Ectodermal cell (in vitro differentiated cells): Measurements from ENCODE around the gene RSRP1.

Source experiments
- H3K27ac ChIP-seq: 2 replicates; pipeline ENCODE4 v1.7.0; 2013; ENCODE audit warnings: mild to moderate bottlenecking, low read depth, low read length; ENCODE audit not compliant: insufficient read depth, poor library complexity, severe bottlenecking
- H3K27me3 ChIP-seq: 2 replicates; pipeline ENCODE4 v1.7.0; 2013; ENCODE audit warnings: mild to moderate bottlenecking, low read length; ENCODE audit not compliant: insufficient read depth, control insufficient read depth, poor library complexity, severe bottlenecking
- H3K36me3 ChIP-seq: one replicate; pipeline ENCODE4 v1.7.0; 2013; ENCODE audit warnings: low read length; ENCODE audit not compliant: control insufficient read depth, insufficient read depth
- H3K4me1 ChIP-seq: one replicate; pipeline ENCODE4 v1.7.0; 2013; ENCODE audit warnings: low read length; ENCODE audit not compliant: control insufficient read depth, insufficient read depth
- H3K4me3 ChIP-seq: 2 replicates; pipeline ENCODE4 v1.7.0; 2013; ENCODE audit warnings: low read depth, low read length, control low read depth; ENCODE audit not compliant: insufficient read depth
- H3K9me3 ChIP-seq: 2 replicates; pipeline ENCODE4 v1.7.0; 2013; ENCODE audit warnings: mild to moderate bottlenecking, low read length, moderate library complexity; ENCODE audit not compliant: control insufficient read depth
- WGBS, 2 experiments: methylation state at CpG; one replicate each; pipeline ENCODE4 v1.1.7; 2013; ENCODE audit warnings: missing lambda C conversion rate in 2 of 2; 5-methylcytosine and 5-hydroxymethylcytosine counted together

The RSRP1 gene

DNA sequence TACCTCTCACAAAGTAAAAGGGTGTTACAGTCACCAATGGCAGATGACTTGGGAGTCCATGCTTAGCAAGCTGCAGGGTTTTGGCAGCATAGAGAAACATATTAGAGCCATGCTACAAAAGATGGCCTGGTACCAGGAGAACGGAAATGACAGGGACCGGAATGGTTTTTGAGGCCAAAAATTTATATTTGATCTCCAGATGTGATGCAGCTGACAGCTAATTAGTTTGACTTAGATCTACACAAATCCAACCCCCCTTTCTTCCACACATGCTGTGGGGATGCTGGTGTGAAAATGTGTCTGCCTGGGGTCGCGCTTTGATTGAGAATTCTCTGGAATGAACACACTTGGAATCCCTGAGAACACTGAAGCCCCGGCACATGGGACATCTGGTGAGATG, 41.5 kb downstream of the RSRP1 start:
- no peak overlapping the region for H3K27ac ChIP-seq
- no peaks in the 10 kb centered on the region for H3K9me3 ChIP-seq
- no peak overlapping the region for H3K4me3 ChIP-seq
- H3K36me3 ChIP-seq: no peaks in the 10 kb centered on the region
- no peaks in the 10 kb centered on the region for H3K27me3 ChIP-seq
- WGBS, 2 experiments: 94 to 98% methylated on average over 5 of the region's 5 CpGs
- no peaks in the 10 kb centered on the region for H3K4me1 ChIP-seq

DNA sequence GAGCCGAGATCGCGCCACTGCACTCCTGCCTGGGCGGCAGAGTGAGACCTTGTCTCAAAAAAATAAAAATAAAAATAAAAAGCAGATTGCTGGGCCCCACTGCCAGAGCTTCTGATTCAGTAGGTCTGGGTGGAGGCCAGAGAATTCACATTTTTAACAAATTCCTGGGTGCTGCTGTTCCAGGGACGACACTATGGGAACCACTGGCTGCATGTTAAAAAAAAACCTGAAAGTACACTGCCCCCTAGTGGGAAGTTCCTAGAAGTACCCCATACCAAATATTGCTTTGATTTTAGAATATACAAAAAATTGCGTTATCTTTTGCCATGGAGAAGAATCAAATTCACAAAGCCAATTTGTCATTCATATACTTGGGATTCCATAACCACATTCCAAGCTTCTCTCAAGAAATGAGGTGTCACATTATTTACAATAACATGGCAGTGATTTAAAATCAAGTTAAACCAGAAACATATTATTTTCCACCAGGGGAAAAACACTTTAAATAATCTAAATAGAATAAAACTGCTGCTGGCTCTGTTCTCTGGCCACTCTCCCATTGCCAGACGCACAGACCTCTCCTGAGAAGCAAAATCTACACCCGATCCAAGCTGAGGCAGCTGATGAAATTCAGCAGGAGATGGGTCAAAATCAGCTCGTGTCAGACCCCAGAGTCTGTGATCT, 42.3 kb downstream of the RSRP1 start:
- Histone ChIP-seq H3K4me3 (no peak overlapping the region), H3K9me3 (no peaks in the 10 kb centered on the region), H3K4me1 (peaks cover 5% of the 10 kb centered on the region), H3K36me3 (no peaks in the 10 kb centered on the region), H3K27ac (no peak overlapping the region), H3K27me3 (no peaks in the 10 kb centered on the region)
- WGBS, 2 experiments: 66 to 76% methylated on average over 9 of the region's 9 CpGs

DNA sequence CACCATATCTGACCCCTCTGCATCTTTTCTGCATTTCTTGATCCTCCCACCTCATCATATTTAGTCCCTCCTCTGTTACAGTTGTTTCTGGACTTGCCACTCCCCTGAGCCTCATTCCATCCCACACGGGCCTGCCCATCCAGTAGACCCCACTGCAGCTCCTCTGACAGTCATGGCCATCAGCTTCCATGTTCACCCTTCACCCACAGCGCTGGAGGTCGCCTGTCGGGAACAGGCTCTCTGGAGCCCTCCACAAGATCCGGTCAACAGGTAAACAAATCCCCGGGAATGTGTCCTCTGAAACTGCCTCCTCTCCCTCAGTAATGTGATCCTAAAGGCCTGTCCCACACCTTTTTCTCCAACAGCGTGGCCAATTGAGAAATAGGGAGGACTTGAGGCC, 46.2 kb downstream of the RSRP1 start:
- no peak overlapping the region for H3K27ac ChIP-seq
- H3K4me1 ChIP-seq: peaks cover 33% of the 10 kb centered on the region
- 92 to 93% methylated on average over 7 of the region's 7 CpGs for WGBS, 2 experiments
- H3K4me3 ChIP-seq: no peak overlapping the region
- H3K36me3 ChIP-seq: no peaks in the 10 kb centered on the region
- no peaks in the 10 kb centered on the region for H3K27me3 ChIP-seq
- H3K9me3 ChIP-seq: no peaks in the 10 kb centered on the region

- H3K4me3 ChIP-seq: no peak overlapping the region
- no peaks in the 10 kb centered on the region for H3K36me3 ChIP-seq
- no peaks in the 10 kb centered on the region for H3K9me3 ChIP-seq
- WGBS, 2 experiments: 90% methylated on average over 20 of the region's 20 CpGs
- peaks cover 33% of the 10 kb centered on the region for H3K4me1 ChIP-seq
- no peak overlapping the region for H3K27ac ChIP-seq
- H3K27me3 ChIP-seq: no peaks in the 10 kb centered on the region
These were observed 47.2 kb downstream of the RSRP1 start for GRCh38 chr1:25199819-25200620.

DNA sequence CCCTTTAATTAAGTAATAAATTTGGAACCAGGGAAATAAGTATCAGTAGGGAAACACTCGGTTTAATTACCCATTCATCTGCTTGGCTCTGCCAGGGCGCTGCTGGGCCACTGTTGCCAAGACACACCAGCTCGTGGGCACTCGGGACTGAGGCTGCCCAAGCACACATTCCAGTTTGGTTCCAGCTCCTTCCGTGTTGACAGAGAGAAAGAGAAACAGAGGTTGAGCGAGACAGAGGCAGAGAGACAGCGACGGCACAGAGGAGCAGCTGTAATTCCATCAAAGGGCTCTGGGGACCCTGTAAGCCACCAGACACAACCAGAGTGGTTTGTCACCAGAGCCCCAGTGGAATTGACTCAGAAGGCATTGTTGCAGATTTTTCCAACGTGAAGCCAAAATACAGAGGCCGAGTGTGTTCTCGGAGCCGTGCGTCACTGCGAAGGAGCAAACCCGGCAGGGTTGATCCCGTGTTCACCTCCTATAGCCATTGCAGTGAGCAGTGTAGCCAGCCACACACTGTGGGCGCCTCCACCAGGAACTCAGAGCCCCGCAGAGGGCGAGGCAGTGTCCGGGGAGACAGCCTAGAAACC, 48.5 kb downstream of the RSRP1 start:
- Histone ChIP-seq H3K4me1 (peaks cover 36% of the 10 kb centered on the region), H3K36me3 (no peaks in the 10 kb centered on the region), H3K4me3 (no peak overlapping the region), H3K27me3 (no peaks in the 10 kb centered on the region), H3K9me3 (no peaks in the 10 kb centered on the region), H3K27ac (no peak overlapping the region)
- WGBS, 2 experiments: 87 to 88% methylated on average over 20 of the region's 20 CpGs

- Histone ChIP-seq H3K36me3 (no peaks in the 10 kb centered on the region), H3K27me3 (no peaks in the 10 kb centered on the region), H3K4me1 (peaks cover 39% of the 10 kb centered on the region), H3K4me3 (no peak overlapping the region), H3K27ac (no peak overlapping the region), H3K9me3 (no peaks in the 10 kb centered on the region)
- WGBS, 2 experiments: 72% methylated on average over 11 of the region's 11 CpGs
These were observed 49.1 kb downstream of the RSRP1 start for GRCh38 chr1:25197982-25198662.

GRCh38 chr1:25197235-25197975, 49.8 kb downstream of the RSRP1 start:
- WGBS, 2 experiments: 85% methylated on average over 20 of the region's 20 CpGs
- H3K27ac ChIP-seq: no peak overlapping the region

DNA sequence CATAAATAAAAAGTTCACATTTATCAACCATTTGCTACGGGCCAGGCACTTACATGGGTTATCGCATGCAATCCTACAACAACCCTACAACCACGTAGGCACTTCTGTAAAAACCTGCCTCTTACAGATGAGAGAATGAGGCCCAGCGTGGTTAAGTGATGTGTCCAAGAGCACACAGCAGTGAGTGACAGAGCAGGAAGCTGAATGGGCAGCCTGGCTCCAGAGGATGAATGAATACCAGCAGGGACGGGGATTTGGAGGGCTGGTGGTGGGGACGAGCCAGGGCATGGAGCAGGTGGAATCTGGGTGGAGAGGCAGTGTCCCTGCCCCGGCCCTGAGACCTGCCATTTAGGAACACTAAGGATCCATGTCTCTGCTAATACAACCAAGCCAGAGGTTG, 50.4 kb downstream of the RSRP1 start:
- no peaks in the 10 kb centered on the region for H3K27me3 ChIP-seq
- no peaks in the 10 kb centered on the region for H3K9me3 ChIP-seq
- H3K36me3 ChIP-seq: no peaks in the 10 kb centered on the region
- H3K27ac ChIP-seq: no peak overlapping the region
- no peak overlapping the region for H3K4me3 ChIP-seq
- WGBS, 2 experiments: 90 to 93% methylated on average over 7 of the region's 7 CpGs
- H3K4me1 ChIP-seq: peaks cover 43% of the 10 kb centered on the region

More at GRCh38 chr1:25197235-25197975, 49.8 kb downstream of the RSRP1 start:
- Histone ChIP-seq H3K9me3 (no peaks in the 10 kb centered on the region), H3K27me3 (no peaks in the 10 kb centered on the region), H3K36me3 (no peaks in the 10 kb centered on the region), H3K4me1 (peaks cover 43% of the 10 kb centered on the region), H3K4me3 (no peak overlapping the region)

DNA sequence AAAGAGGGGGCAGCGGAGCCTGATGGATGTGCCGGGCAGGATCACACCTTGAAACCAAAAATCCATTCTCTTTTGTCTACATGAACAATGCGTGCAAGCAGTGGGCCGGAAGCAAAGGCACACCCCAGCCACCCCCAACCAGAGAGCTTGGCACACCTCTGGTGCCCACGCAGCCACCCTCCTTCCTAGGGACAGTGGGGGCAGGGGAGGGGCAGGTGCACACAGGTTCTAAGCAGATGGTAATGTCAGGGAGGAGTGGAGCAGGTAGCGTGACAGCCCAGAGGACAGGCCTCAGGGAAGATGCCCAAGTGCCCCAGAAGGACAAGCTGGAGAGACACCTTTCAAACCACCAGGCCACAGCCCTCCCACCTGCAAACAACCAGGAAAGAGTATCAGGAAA, 51.4 kb downstream of the RSRP1 start:
- Histone ChIP-seq H3K27ac (no peak overlapping the region), H3K36me3 (no peaks in the 10 kb centered on the region), H3K4me3 (no peak overlapping the region), H3K4me1 (peaks cover 43% of the 10 kb centered on the region), H3K27me3 (no peaks in the 10 kb centered on the region), H3K9me3 (no peaks in the 10 kb centered on the region)
- 90 to 91% methylated on average over 5 to 6 of the region's 6 CpGs for WGBS, 2 experiments
